PFSK-1 (cell line): Measurements from ENCODE around the gene RNF217.

Source experiments
- FOXP2 ChIP-seq: optimal IDR thresholded peaks from 2 replicates; pipeline ENCODE3; 2011; ENCODE audit warnings: borderline replicate concordance, control low read depth, inconsistent platforms; ENCODE audit not compliant: insufficient read depth; ENCODE audit errors: extremely low read length, extremely low read depth
- POLR2AphosphoS5 ChIP-seq: IDR thresholded peaks from 2 replicates; pipeline ENCODE4 v1.6.1; 2012; ENCODE audit warnings: low read depth, mild to moderate bottlenecking, control low read depth, low read length, moderate library complexity
- REST ChIP-seq, 2 experiments: IDR thresholded peaks; 2 replicates each; pipeline versions ENCODE4 v1.6.1 to v1.8.0; 2011 to 2012; ENCODE audit warnings: low read depth in 2 of 2, low read length in 2 of 2, control low read depth in 1 of 2, inconsistent platforms in 1 of 2, mild to moderate bottlenecking in 1 of 2, moderate library complexity in 1 of 2; ENCODE audit not compliant: insufficient read depth in 1 of 2
- SIN3A ChIP-seq: IDR thresholded peaks from 2 replicates; pipeline ENCODE4 v1.6.1; 2012; ENCODE audit warnings: mild to moderate bottlenecking, low read length, moderate library complexity, borderline replicate concordance; ENCODE audit not compliant: insufficient read depth
- TAF1 ChIP-seq: IDR thresholded peaks from 2 replicates; pipeline ENCODE4 v1.6.1; 2012; ENCODE audit warnings: low read length, control low read depth, borderline replicate concordance; ENCODE audit not compliant: insufficient read depth

The RNF217 gene

DNA sequence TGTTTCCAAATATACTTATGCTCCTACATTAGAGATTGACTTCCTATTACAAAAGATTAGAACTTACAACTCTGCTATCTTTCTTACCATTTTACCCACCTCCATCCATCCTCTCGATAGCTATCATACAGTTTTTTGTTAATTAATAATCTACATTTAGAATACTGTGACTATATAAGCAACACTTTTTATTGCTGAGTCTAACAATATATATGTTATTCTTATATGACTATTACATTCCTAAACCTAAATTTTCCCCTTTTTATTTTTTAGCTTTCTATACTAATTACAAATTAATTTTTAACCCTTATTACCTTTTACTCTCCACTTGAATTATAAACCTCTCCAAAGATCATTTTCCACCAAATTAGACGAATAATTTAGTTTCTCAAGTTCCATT lies 57.0 kb downstream of the RNF217 start:
- no peak for TF ChIP-seq REST (IDR thresholded peaks at IDR 0.05; ENCODE audit: insufficient read depth in 1 of 2, low read depth in 2 of 2, low read length in 2 of 2)
- no peak for TF ChIP-seq FOXP2
- TF ChIP-seq TAF1 = no peak
- TF ChIP-seq POLR2AphosphoS5 = no peak
- no peak for TF ChIP-seq SIN3A

DNA sequence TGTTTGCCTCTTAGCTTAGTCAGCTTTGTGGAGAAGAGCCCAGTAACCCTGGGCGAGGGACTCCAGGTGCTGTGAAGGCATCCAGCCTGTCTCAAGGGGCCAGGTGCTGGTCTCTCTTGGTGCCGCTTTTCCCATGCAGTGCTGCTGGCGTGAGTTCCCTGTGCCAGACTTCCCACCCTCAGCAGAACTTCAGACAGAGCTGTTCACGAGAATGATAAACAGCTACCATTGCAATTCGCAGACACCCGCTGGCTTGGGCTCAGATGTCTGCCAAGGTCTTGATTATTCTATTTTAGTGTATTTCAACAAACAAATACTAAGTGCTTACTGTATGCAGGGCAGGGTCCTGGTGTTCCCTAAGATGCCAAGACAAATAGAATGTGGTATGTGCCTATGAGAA lies 57.7 kb downstream of the RNF217 start:
- TF ChIP-seq FOXP2 (no peak), POLR2AphosphoS5 (no peak), REST (IDR thresholded peaks at IDR 0.05; ENCODE audit: insufficient read depth in 1 of 2, low read depth in 2 of 2, low read length in 2 of 2) (no peak), SIN3A (no peak), TAF1 (no peak)

DNA sequence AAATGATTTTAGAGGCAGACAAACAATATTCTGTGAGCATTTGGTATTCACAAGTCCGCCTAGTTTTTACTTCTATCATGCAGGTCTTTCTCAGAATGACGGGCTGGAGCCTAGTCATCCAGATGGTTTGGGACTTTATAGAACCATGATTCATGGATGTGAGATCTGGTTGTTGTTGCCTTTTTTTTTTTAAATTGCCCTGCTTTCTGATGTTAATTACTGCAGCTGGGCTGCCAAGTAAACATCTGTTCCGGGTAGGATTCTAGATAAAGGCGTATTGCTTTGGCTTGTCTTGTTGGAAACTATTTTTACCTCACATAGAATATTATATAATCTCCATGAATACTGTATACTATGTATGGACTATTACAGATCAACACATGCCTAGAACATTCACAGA lies 58.1 kb downstream of the RNF217 start:
- no peak for TF ChIP-seq TAF1
- no peak for TF ChIP-seq POLR2AphosphoS5
- TF ChIP-seq REST (IDR thresholded peaks at IDR 0.05; ENCODE audit: insufficient read depth in 1 of 2, low read depth in 2 of 2, low read length in 2 of 2) = no peak

GRCh38 chr6:125022391-125022989 lies 60.3 kb downstream of the RNF217 start:
- no peak for TF ChIP-seq TAF1
- TF ChIP-seq FOXP2 = no peak
- no peak for TF ChIP-seq POLR2AphosphoS5

DNA sequence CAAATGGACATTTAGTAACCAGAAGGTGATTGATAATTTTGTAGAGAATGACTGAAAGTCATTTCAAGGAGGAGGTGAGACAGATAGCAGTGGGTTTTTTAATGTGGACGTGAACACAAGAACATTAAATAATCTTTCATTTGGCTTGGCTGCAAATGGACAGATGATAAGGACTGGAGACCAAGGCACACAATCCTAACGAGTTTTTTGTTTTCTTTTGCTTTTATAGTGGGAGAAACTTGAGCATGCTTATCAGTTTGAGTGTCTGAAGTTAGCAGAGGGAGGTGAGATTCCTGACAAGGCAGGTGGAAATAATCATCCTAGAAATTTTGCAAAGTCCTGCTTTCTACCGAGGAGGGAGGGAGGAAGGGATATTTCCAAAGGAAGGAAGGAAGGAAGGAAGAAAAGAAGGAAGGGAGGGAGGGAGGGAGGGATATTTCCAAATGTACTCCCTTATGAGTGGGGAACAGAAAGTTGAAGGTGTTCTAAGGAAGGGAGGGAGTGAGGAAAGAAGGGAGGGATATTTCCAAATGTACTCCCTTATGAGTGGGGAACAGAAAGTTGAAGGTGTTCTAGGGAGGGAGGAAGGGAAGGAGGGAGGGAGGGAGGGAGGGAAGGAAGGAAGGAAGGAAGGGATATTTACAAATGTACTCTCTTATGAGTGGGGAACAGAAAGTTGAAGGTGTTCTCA lies 63.1 kb downstream of the RNF217 start:
- TF ChIP-seq REST (IDR thresholded peaks at IDR 0.05; ENCODE audit: insufficient read depth in 1 of 2, low read depth in 2 of 2, low read length in 2 of 2) = no peak
- no peak for TF ChIP-seq TAF1
- no peak for TF ChIP-seq POLR2AphosphoS5
- TF ChIP-seq SIN3A = no peak
- TF ChIP-seq FOXP2 = no peak

GRCh38 chr6:125027287-125027686 lies 65.0 kb downstream of the RNF217 start:
- TF ChIP-seq SIN3A = no peak
- no peak for TF ChIP-seq REST (IDR thresholded peaks at IDR 0.05; ENCODE audit: insufficient read depth in 1 of 2, low read depth in 2 of 2, low read length in 2 of 2)
- TF ChIP-seq POLR2AphosphoS5 = no peak
- no peak for TF ChIP-seq TAF1
- no peak for TF ChIP-seq FOXP2
